IMR-90 (cell line): Measurements from ENCODE around the gene LMNTD2. TPM values are rescaled to one million over a fixed set of nuclear protein-coding genes. Genes with fewer than 3 reads are reported as not detected.

Source experiments
- ATAC-seq: fragments of 200-7000 bp; cut with Tn5 transposase; 2 replicates; pipeline ENCODE4 v1.9.1; 2020; ENCODE audit warnings: low read depth, mild to moderate bottlenecking, moderate library complexity
- BruUV-seq: library from RNA; stranded (reverse); fragments of 400-500 nt; replicated peaks from 2 replicates; lab custom pipeline; 2021; lab: Mats Ljungman, UMichigan
- CTCF ChIA-PET: fragments of 300-600 bp; formaldehyde crosslinking; extraction: SDS; loops from one replicate; lab custom pipeline; 2021; ENCODE audit warnings: antibody characterized with exemption; lab: Yijun Ruan, JAX
- POLR2A ChIA-PET: fragments of 300-600 bp; sonication (Branson Sonifier 250); formaldehyde crosslinking; loops from one replicate; lab custom pipeline; 2022; ENCODE audit warnings: antibody characterized with exemption; ENCODE audit not compliant: unreplicated experiment; lab: Charles Lee
- DNase-seq: peaks from one replicate; pipeline ENCODE4 v3.0.0; 2013
- H2AFZ ChIP-seq: replicated peaks from 2 replicates; pipeline ENCODE3; 2013; ENCODE audit warnings: low read length, mild to moderate bottlenecking; ENCODE audit not compliant: poor library complexity
- H2AK5ac ChIP-seq: 2 replicates; pipeline ENCODE4 v1.6.1; 2013; ENCODE audit warnings: low read depth, low read length, inconsistent platforms
- H2AK9ac ChIP-seq: replicated peaks from 2 replicates; pipeline ENCODE3; 2013; ENCODE audit warnings: mild to moderate bottlenecking, low read depth, low read length, moderate library complexity; ENCODE audit not compliant: poor library complexity
- H2BK120ac ChIP-seq: 2 replicates; pipeline ENCODE4 v1.6.1; 2013; ENCODE audit warnings: low read depth, low read length, inconsistent platforms
- H2BK15ac ChIP-seq: 3 replicates; pipeline ENCODE4 v1.6.1; 2013; ENCODE audit warnings: low read depth, low read length, inconsistent platforms
- H2BK20ac ChIP-seq: 2 replicates; pipeline ENCODE4 v1.6.1; 2013; ENCODE audit warnings: low read depth, mild to moderate bottlenecking, inconsistent platforms, low read length, moderate library complexity
- H2BK5ac ChIP-seq: 2 replicates; pipeline ENCODE4 v1.6.1; 2013; ENCODE audit warnings: mild to moderate bottlenecking, low read depth, low read length, inconsistent platforms; ENCODE audit not compliant: poor library complexity, severe bottlenecking
- H3K14ac ChIP-seq: replicated peaks from 2 replicates; pipeline ENCODE4 v1.6.1; 2013; ENCODE audit warnings: low read depth, low read length, inconsistent platforms
- H3K18ac ChIP-seq: 2 replicates; pipeline ENCODE4 v1.6.1; 2013; ENCODE audit warnings: low read depth, low read length, control low read depth
- H3K23ac ChIP-seq: 2 replicates; pipeline ENCODE4 v1.6.1; 2013; ENCODE audit warnings: low read depth, low read length, inconsistent platforms
- H3K27ac ChIP-seq: 2 replicates; pipeline ENCODE4 v1.5.1; 2013; ENCODE audit warnings: mild to moderate bottlenecking, control low read depth, low read length; ENCODE audit not compliant: insufficient read depth
- H3K27me3 ChIP-seq: 2 replicates; pipeline ENCODE4 v1.6.1; 2013; ENCODE audit warnings: low read length; ENCODE audit not compliant: control insufficient read depth, insufficient read depth
- H3K36me3 ChIP-seq: 2 replicates; pipeline ENCODE4 v1.6.1; 2013; ENCODE audit warnings: low read length, mixed read lengths; ENCODE audit not compliant: control insufficient read depth, insufficient read depth
- H3K4ac ChIP-seq: 2 replicates; pipeline ENCODE4 v1.6.1; 2013; ENCODE audit warnings: low read depth, low read length, inconsistent platforms
- H3K4me1 ChIP-seq: 2 replicates; pipeline ENCODE4 v1.6.1; 2013; ENCODE audit warnings: low read length, mixed read lengths; ENCODE audit not compliant: control insufficient read depth, insufficient read depth
- H3K4me2 ChIP-seq: 2 replicates; pipeline ENCODE4 v1.6.1; 2013; ENCODE audit warnings: low read depth, mild to moderate bottlenecking, control low read depth, low read length, moderate library complexity
- H3K4me3 ChIP-seq: 2 replicates; pipeline ENCODE4 v1.5.1; 2013; ENCODE audit warnings: low read depth, mild to moderate bottlenecking, control low read depth, low read length, moderate library complexity; ENCODE audit not compliant: insufficient read depth
- H3K56ac ChIP-seq: 2 replicates; pipeline ENCODE4 v1.6.1; 2013; ENCODE audit warnings: low read length, inconsistent platforms; ENCODE audit not compliant: insufficient read depth; ENCODE audit errors: extremely low read depth
- H3K79me1 ChIP-seq, 2 experiments: 2 replicates each; pipeline ENCODE4 v1.6.1; 2013; ENCODE audit warnings: low read length in 2 of 2, inconsistent platforms in 1 of 2, low read depth in 1 of 2
- H3K9ac ChIP-seq: 2 replicates; pipeline ENCODE4 v1.6.1; 2013; ENCODE audit warnings: low read depth, low read length, control low read depth
- H3K9me1 ChIP-seq: 2 replicates; pipeline ENCODE4 v1.6.1; 2013; ENCODE audit warnings: low read length, inconsistent platforms; ENCODE audit not compliant: insufficient read depth
- H3K9me3 ChIP-seq: 2 replicates; pipeline ENCODE4 v1.6.1; 2013; ENCODE audit warnings: low read length; ENCODE audit not compliant: control insufficient read depth, insufficient read depth
- H4K20me1 ChIP-seq: 2 replicates; pipeline ENCODE4 v1.6.1; 2013; ENCODE audit warnings: low read length, inconsistent platforms; ENCODE audit not compliant: insufficient read depth
- H4K5ac ChIP-seq: 2 replicates; pipeline ENCODE4 v1.6.1; 2013; ENCODE audit warnings: mild to moderate bottlenecking, low read depth, low read length, control low read depth
- H4K8ac ChIP-seq, 2 experiments: 2 replicates each; pipeline ENCODE4 v1.6.1; 2013; ENCODE audit warnings: low read depth in 2 of 2, low read length in 2 of 2, control low read depth in 1 of 2, inconsistent platforms in 1 of 2
- H4K91ac ChIP-seq: 2 replicates; pipeline ENCODE4 v1.6.1; 2013; ENCODE audit warnings: low read depth, low read length, inconsistent platforms; ENCODE audit not compliant: insufficient read depth
- MXI1 ChIP-seq: IDR thresholded peaks from 2 replicates; pipeline ENCODE4 v1.6.1; 2012; ENCODE audit warnings: low read depth, mild to moderate bottlenecking, low read length, moderate library complexity, borderline replicate concordance
- NFE2L2 ChIP-seq: fragments of 150-350 bp; IDR thresholded peaks from 2 replicates; pipeline ENCODE4 v1.6.1; 2016; ENCODE audit warnings: low read depth, mild to moderate bottlenecking, low read length
- POLR2A ChIP-seq: IDR thresholded peaks from 2 replicates; pipeline ENCODE4 v1.6.1; 2012; ENCODE audit warnings: mild to moderate bottlenecking, low read depth, low read length
- RAD21 ChIP-seq: IDR thresholded peaks from 2 replicates; pipeline ENCODE4 v1.6.1; 2012; ENCODE audit warnings: low read length, improper control_type of control experiment
- RCOR1 ChIP-seq: IDR thresholded peaks from 2 replicates; pipeline ENCODE4 v1.6.1; 2012; ENCODE audit warnings: mild to moderate bottlenecking, low read length, improper control_type of control experiment; ENCODE audit not compliant: insufficient replicate concordance
- SMC3 ChIP-seq: fragments of 150-350 bp; IDR thresholded peaks from 2 replicates; pipeline ENCODE4 v1.6.1; 2016; ENCODE audit warnings: low read depth, mild to moderate bottlenecking, antibody characterized with exemption, low read length, moderate library complexity
- WGBS, 2 experiments: methylation state at CpG; one replicate each; pipeline versions ENCODE4 v1.1.5 to v1.1.7; 2013; ENCODE audit warnings: missing lambda C conversion rate in 2 of 2; ENCODE audit not compliant: insufficient read length in 1 of 2; ENCODE audit errors: extremely low coverage in 2 of 2; 5-methylcytosine and 5-hydroxymethylcytosine counted together
- dilution Hi-C: fragments of 300-500 bp; cut with HindIII; formaldehyde crosslinking; loops from one replicate; pipeline ENCODE4 v1.14.3; 2018; ENCODE audit warnings: low sequenced_read_pairs; ENCODE audit not compliant: unreplicated experiment
- in situ Hi-C: fragments of 300-500 bp; cut with MboI; formaldehyde crosslinking; loops from 3 replicates; pipeline ENCODE4 v1.14.3; 2019; ENCODE audit warnings: low sequenced_read_pairs, inconsistent platforms, mixed read lengths
- intact Hi-C: fragments of 100-400 bp; cut with micrococcal nuclease; formaldehyde crosslinking; loops from 2 replicates; pipeline ENCODE4 v1.10.0; 2022
- polyA plus RNA-seq, 3 experiments: library from polyadenylated mRNA; depleted of rRNA; stranded (reverse); fragments of >200 nt; gene quantifications; 2 replicates each; pipeline ENCODE4 v1.2.3, GENCODE V29; 2012; ENCODE audit warnings: low replicate concordance in 1 of 3
- total RNA-seq: library from RNA; depleted of rRNA; stranded (reverse); fragments of >200 nt; gene quantifications from 2 replicates; pipeline ENCODE4 v1.2.3, GENCODE V29; 2012
- TF ChIP-seq, protein P1 (sequence below): conservative IDR thresholded peaks from 2 replicates; pipeline ENCODE4 v1.5.1; 2012; ENCODE audit warnings: mild to moderate bottlenecking, low read depth, low read length, improper control_type of control experiment
- TF ChIP-seq, protein P2 (sequence below): fragments of 150-350 bp; IDR thresholded peaks from 2 replicates; pipeline ENCODE4 v1.6.1; 2017; ENCODE audit warnings: mild to moderate bottlenecking, antibody characterized with exemption, low read length, low read depth

Gene LMNTD2
- total and polyA plus RNA-seq, 2 of the 4 experiments (the other 2 are of a cell fraction): 0.18 to 1.3 TPM

- CTCF ChIA-PET: interaction anchor here (1.0 kb wide), 1 partner anchor 11 kb away, joined by 3 read pairs; no protein-coding TSS in a partner anchor
- no peak overlapping the region for H3K23ac ChIP-seq
- peaks cover 14% of the 10 kb centered on the region for H3K36me3 ChIP-seq
- DNase-seq (no peak), ATAC-seq (no peak)
- peaks cover 30 to 48% of the 10 kb centered on the region in 2 experiments; a peak in 3 of 4 replicates for H3K79me1 ChIP-seq
- no peak overlapping the region for H2BK120ac ChIP-seq
- no peak overlapping the region for H3K4ac ChIP-seq
- no peak overlapping the region for H2BK15ac ChIP-seq
- H3K9ac ChIP-seq: no peak overlapping the region
- peak overlapping the region; percentile 12; the same call in 1 of the 2 replicates for H3K4me2 ChIP-seq
- H3K18ac ChIP-seq: no peak overlapping the region
- in situ Hi-C loops (no loop called here), dilution Hi-C loops (no loop called here), intact Hi-C loops (no loop called here)
- H3K27ac ChIP-seq: no peak overlapping the region
- POLR2A ChIA-PET: no interaction called here
- no peak overlapping the region for H4K5ac ChIP-seq
- peak overlapping the region; percentile 44 for H2AFZ ChIP-seq
- H3K9me3 ChIP-seq: no peaks in the 10 kb centered on the region
- H2AK5ac ChIP-seq: no peak overlapping the region
- no peak overlapping the region for H2BK20ac ChIP-seq
- peaks cover 22% of the 10 kb centered on the region for H3K4me1 ChIP-seq
- H3K9me1 ChIP-seq: peaks cover 5% of the 10 kb centered on the region; the same call in 1 of the 2 replicates
- no TSS peak for BruUV-seq
- peak overlapping the region; percentile 23 for H2AK9ac ChIP-seq
- H4K20me1 ChIP-seq: peaks cover 29% of the 10 kb centered on the region
- no peaks in the 10 kb centered on the region for H3K27me3 ChIP-seq
- no peak overlapping the region for H3K4me3 ChIP-seq
- peak overlapping the region; percentile 11 for H2BK5ac ChIP-seq
- H4K8ac ChIP-seq: no peak overlapping the region
- no CpG with 5 or more reads among the region's 12 CpGs for WGBS, 2 experiments
- H3K56ac ChIP-seq: no peak overlapping the region
- H4K91ac ChIP-seq: no peak overlapping the region
- TF ChIP-seq POLR2A (no peak), RCOR1 (no peak), NFE2L2 (no peak), MXI1 (no peak), SMC3 (no peak), RAD21 (no peak)
- TF ChIP-seq, protein P1, sequence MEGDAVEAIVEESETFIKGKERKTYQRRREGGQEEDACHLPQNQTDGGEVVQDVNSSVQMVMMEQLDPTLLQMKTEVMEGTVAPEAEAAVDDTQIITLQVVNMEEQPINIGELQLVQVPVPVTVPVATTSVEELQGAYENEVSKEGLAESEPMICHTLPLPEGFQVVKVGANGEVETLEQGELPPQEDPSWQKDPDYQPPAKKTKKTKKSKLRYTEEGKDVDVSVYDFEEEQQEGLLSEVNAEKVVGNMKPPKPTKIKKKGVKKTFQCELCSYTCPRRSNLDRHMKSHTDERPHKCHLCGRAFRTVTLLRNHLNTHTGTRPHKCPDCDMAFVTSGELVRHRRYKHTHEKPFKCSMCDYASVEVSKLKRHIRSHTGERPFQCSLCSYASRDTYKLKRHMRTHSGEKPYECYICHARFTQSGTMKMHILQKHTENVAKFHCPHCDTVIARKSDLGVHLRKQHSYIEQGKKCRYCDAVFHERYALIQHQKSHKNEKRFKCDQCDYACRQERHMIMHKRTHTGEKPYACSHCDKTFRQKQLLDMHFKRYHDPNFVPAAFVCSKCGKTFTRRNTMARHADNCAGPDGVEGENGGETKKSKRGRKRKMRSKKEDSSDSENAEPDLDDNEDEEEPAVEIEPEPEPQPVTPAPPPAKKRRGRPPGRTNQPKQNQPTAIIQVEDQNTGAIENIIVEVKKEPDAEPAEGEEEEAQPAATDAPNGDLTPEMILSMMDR: no peak
- TF ChIP-seq, protein P2, sequence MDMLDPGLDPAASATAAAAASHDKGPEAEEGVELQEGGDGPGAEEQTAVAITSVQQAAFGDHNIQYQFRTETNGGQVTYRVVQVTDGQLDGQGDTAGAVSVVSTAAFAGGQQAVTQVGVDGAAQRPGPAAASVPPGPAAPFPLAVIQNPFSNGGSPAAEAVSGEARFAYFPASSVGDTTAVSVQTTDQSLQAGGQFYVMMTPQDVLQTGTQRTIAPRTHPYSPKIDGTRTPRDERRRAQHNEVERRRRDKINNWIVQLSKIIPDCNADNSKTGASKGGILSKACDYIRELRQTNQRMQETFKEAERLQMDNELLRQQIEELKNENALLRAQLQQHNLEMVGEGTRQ: no peak
- no peak overlapping the region for H3K14ac ChIP-seq
Measured at GRCh38 chr11:565921-566509, 5.5 kb upstream of the LMNTD2 start.
